HuH-7 (cell line): Measurements from ENCODE around the gene GBA2.

Experiments
- DNase-seq: peaks from one replicate; pipeline ENCODE4 v3.0.0; 2011; ENCODE audit warnings: low spot score

GBA2 gene

DNA sequence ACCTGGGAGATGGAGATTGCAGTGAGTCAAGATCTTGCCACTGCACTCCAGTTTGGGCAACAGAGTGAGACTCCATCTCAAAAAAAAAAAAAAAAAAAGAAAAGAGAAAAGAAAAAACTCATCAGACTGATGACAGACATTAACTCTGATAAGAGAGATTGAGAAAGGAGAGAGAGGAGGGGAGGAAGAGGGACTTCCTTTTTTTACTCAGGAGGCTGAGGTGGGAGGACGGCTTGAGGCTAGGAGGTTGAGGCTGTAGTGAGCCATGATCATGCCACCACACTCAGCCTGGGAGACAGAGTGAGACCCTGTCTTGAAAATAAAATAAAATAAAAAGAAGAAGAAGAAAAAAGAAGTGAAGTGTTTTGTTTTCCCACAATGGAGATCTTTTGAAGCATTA is 14.8 kb upstream of the GBA2 start:
- DNase-seq: no peak

DNA sequence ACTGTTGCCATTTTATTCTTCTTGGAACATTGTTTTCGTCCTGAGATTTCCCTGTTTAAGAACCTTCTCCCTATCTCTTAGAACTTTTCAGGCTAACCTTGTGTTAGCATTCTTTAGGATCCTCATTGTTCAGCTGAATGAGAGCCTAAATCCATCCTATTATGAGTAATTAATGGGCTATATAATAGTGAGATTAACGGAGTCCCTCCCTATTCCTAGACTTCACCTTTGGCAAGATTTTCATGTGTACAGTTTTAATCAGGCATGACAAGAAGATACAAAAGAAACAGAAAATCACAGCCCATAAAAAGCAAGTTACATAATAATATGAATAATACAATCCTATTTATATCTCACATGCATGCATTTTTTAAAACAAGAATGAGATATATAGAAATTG is 14.2 kb upstream of the GBA2 start:
- DNase-seq: no peak

DNA sequence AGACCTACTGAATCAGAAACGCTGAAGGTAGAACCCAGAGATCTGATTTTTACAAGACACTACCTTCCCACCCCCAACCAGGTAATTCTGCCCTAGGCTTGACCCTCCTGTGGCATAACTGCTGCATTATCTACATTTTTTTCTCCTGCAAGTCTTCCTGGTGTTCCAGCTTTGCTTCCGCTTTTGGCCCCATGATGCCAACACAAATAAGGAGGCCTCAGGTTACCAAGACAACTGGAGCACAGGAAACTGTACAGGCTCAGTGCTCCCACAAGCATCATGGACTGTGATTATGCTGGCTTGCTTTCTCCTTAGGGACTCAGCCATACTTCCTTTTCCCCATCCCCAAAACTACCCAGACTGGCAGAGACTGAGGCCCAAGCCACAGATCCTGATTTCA is 11.6 kb upstream of the GBA2 start:
- DNase-seq: no peak

DNA sequence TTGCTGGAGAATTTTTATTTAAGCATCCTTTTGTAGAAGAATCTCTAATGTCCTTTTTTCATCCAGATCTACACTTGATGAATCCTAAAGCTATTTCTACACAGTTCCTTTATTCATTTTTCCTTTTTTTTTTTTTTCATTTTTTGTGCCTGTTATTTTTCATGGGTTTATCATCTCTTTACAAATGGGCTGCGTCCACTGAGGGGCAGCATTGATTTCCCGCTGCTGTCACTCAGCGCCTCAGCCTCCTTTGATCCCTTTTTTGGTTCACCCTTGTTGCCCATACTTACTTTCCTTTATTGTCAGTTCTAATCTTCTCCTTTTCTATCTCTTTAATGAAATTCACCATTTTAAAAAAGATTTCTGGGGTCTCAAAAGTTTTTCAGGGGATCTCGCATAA is 10.8 kb upstream of the GBA2 start:
- no peak for DNase-seq

DNA sequence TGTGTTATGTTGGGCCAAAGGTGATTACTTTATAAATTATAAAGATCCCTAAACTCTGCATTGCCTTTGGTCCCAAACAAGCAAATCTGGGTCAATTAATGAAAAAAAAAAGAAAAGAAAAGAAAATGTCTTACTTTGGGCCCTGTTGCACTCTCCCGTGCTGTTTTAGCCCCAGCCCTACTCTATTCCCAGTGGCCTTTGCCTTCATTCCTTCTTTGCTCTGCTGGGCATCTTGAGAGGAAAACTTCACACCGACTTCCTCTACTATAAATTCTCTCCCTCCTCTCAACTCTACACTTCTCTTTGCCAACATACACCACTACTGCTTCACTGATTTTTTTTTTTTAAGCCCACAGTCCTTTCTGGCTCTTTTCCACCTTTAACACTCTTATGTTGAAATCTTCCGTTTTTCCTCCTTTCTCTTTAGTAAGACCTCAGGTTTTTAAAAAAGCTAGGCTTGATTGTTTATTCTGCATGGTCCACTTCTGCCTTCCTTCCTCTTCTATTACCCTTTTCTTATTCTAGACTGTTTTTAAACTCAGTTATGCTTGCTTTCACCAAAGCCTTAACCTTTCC is 9.5 kb upstream of the GBA2 start:
- DNase-seq: no peak

DNA sequence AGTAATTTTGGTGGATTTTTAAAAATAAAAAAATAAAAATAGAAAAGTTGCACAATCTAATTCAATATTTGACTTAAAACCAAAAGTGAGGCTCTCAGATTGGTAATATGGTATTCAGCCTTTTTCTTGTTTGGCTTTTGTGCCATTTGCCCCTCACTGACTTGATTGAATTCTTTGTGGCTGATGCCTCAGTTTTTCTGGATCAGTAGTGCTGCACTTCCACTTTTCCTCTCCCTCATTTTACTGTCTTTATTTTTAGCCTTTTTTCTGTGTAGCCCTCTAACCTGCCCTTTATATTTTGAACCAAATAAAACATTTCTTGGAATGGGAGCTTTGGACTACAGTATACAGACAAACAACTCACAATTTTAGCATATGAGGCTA is 8.9 kb upstream of the GBA2 start:
- DNase-seq: no peak

DNA sequence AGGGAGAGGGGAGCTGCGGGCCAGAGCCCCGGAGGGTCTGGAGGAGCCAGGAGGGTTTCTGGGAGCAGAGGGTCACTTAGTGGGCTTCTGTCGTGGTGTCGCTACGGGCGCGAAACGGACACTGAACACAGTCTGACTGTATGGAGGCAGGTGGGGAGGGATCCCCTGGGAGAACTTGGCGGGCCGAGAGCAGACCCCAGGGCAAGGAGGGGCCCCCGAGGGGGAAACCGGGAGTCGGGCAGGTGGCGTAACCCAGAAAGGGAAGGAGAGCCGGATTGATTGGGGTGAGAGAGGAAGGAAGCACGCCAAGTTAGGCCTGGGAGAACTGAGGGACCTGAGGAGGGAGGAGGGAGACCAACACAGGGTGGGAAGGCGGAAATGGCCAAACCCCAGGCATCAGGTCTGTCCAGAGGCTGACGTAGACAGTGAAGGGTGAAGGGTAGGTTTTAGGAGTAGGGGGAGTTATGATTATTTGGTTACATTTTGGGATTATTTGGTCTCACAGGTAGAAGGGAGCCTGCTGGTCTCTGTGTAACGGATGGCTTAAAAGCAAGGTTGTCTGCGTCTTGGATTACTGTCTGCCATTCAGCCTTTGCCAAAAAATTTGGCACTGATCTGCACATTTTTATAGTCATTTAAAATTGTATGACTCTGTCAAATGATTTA is 8.3 kb upstream of the GBA2 start:
- DNase-seq: peak; percentile 54

DNA sequence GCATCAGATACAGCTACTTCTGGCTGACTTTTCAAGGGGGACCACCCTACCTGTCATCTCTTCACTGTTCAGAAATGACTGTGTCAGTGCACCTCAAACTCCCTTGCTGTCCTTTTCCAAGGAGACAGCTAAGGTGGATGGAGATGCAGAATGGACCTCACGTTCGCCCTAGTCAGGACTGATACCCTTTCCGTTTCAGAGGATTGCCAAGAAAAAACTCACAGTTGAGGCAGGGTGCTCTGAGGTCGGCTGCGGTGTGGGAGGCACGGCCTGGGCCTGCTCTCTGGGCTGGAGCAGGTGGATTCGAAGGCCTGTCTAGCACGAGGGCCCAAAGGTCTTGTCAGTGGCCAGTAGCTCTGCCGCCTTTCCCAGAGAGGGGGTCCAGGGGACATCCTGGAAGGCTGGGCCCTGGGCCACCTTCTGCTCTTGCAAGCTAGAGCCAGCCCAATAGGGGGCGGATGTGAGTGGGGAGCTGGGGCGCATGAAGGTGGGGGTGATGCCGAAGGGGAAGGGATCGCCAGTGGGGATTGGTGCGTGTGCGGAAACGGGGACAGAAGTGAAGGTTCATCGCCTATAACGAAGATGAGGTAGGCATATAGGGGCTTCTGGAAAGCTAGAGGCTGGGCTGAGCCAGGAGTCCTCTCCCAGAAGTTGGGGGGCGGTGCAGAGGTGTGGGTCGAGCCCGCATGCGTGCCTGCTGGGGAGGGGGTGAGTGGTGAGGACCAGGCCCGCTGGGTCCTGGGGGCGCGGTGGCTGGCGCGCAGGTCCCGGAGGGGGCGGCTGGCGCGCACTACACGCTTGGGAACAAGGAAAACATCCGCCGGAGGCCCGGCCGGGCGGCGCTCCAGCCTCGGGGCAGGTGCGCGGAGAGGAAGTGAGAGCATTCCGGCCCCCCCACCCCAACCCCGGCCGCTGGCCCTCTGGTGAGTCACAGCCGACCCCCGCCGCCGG is 7.5 kb upstream of the GBA2 start:
- peak; percentile 74 for DNase-seq

DNA sequence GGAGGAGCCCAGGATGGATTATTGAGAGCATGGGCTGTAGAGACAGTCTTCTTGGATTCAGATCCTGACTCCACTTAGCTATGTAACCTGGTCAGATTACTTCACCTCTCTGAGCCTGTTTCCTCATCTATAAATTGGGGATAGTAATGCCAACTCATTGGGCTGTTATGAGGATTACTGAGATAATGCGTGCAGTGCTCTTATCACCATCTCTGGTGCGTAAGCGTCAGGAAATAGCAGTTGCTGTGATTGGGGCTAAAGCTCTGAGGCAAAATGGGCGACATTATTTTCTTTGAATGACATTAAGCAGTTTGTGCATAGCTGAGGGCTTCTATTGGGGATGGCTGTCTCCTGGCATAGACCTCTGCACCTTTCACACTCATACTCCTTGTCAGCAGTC is 6.0 kb upstream of the GBA2 start:
- no peak for DNase-seq

DNA sequence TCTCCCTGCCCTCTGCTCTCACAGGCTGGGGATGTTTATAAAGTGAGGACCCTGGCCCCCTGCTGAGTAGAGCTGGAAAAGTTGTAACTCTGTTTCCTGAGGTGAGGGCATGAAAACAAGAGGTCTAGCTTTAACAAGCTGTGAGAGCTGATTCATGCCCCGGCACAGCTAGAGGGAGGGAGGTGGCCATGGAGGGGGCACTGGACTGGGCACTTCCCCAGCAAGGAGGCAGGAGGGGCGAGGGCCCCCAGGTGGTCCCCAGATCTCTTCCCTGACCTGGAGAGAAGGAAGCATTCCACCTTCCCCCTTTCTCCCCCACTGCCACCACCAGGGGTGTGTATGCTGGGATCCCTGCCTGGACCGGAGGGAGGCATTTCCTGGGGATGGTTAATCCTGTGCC is 5.2 kb upstream of the GBA2 start, which contains the start of gene MSMP:
TSS of gene MSMP (minus strand) at position 13 of the 400 bp plus-strand sequence. CDS start 147 bp downstream, outside the sequence.
- no peak for DNase-seq

DNA sequence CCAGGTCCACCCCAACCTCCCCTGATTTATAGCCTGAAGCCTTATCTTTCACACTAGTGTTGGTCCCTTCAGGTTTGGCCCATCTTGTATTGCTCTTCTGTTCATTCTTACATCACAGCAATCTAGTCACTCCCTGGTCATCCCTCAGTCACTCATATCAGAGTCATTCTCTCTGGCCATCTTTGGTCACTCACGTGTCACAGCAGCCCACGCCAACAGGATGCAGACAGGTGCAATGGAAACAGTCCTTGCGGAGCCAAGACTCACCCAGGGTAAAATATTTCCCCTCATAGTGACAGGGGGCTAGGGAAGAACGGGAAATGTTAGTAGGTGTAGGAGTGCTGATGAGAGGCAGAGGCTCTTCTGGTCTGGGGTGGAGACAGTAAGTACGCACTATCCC is 4.4 kb upstream of the GBA2 start:
- DNase-seq: no peak

DNA sequence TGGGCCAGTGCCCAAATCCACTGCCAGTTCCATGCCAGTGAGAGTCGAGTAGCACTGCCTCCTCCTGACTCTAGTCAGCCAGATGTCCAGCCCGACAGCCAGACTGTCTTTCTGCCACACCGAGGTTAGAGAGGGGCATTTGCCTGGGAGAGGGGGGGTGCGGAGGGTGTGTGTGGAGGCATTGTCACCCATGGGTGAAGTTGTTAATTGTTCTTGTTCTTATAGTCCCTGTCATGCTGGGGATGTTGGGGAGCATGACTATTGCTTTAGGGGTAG is 1.2 kb upstream of the GBA2 start:
- DNase-seq: no peak

DNA sequence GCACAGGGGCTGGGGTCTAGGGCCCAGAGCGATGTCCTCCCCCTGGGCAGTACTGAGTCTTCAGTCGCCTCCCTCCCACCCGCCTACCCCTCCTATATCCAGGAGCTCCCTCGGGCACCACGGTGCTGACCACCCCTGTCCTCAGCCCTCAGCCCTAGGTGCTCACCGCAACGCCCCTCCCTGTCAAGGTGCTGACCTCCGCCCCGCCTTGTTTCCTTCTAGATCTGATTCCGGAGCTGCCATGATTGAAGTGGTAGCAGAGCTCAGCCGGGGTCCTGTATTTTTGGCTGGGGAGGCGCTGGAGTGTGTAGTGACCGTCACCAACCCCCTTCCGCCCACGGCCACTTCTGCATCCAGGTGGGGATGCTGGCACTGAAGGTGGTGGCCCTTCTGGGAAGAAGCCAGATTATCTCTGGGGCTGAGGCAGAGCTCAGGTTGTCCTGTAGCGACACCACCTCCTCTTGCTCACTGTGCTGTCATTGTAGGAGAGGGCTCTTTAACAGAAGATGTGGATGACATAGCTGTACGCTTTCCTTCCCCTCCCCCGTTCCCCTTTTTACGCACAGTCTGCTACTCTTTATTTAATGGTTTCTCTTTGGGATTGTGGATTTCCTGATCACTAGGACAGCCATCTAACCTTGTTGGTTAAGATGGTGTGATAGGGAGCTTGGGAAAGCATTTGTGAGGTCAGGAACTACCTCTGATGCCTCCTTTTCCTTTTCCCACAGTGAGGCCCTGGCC is 657 bp upstream of the GBA2 start:
- no peak for DNase-seq

DNA sequence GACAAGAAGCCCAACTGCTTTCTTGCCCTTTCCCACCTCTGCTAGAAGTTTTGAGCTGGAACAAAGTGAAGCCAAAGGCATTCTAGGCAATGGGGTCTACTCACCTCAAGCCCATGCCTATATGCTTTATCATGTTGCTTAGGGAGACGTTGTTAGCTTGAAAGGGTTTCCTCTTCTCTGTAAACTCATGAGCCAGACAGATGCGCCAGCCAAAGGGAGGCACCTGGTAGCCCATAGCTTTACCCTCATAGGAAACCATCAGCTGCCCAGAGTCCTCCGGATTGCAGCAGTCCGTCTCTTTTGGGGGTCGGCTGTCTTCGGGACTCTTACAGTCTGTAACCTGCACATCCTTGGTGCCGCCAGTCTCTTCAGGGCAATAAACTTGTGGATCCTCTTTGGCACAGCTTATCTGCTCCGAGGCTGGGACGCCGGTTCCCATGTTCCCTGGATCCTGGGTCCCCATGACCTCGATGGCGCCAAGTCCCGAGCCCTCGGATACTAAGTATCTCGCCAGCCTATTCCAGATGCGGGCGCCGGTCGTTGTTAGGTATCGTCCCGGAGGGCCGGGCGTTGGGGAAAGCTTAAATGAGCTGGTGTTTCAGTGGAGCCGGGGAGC is 678 bp downstream of the GBA2 start:
- DNase-seq: no peak

DNA sequence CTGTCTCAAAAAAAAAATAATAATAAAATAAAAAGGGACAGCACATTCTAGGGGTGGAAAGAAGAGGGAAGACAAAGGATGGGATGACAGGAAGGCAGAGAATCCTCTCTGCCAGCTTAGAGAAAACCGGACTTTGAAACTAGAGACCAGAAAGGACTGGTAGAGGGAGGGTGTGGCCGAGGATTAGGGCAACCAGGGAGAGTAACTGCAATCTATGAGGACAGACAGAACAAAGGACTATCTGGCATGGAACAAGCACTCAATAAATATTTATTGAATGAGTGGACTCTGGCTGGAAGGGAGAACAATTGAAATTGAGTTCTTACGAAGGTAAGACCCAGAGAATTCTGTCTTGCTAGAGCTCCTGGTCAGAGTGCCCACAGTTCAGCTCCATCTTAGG is 2.4 kb downstream of the GBA2 start:
- DNase-seq: no peak

DNA sequence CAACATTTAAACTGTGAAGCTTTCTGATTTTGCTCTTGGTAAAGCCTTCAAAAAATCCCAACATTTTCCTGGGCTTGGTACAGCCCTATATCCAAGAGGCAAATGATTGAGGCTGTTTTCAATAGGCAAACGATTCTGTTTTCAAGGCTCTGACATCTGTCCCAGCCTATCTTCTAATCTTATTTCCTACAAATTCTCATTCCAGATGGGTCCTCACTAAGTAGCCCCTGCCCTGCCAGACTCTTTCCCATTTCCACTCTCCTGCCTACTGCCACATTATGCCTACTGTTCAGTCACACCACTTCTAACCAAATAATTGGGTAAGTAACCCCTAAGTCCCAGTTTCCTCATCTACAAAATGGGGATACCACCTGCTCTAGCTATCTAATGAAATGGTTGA is 3.5 kb downstream of the GBA2 start:
- DNase-seq: no peak

DNA sequence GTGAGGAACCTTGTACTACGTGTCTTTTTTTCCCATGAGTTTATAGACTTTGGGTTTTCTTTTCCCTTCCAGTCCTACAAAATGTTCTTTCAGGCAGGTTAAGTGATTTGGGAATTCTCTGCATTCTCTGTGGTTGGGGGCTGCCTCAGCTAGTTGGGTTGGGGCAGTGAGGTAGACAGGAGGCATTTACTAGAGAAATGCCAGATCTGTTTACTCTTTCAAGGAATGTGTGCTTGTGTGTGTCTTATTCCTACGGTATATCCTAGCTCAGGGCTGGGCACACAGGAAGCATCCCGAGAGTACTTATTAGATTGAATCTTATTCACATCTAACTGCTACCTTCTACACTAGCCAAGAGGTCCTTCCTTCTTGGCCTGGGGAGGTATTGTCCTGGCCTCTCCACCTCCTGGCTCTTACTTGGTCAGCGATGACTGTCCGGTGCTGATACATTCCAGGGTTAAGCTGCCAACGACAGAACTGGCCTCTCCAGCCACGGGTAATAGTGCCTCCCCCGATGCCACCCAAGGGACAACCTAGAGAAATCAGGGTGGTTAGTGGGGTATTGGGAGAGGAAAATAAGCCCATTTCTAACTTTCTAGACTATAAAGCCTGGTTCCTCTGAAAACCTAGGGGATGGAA is 5.0 kb downstream of the GBA2 start:
- DNase-seq: no peak

DNA sequence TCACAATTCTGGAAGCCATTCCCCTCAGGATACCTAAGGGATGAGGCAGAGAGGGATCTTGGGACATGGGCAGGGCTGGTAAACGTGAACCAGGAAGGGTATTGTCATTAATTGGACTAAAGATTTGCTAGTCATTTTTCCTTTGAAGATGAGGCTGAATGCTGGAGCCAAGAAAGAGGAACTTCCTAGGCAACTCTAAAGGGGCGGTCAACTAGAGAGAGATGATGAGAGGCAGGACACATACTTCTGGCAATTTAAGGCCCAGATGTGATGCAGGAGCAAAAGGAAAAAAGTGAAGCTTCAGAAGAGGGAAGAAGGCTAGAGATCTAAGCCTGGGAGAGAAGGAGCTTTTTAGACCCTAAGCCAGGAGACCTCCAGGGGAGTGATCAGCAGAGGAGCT is 5.6 kb downstream of the GBA2 start:
- DNase-seq: no peak

DNA sequence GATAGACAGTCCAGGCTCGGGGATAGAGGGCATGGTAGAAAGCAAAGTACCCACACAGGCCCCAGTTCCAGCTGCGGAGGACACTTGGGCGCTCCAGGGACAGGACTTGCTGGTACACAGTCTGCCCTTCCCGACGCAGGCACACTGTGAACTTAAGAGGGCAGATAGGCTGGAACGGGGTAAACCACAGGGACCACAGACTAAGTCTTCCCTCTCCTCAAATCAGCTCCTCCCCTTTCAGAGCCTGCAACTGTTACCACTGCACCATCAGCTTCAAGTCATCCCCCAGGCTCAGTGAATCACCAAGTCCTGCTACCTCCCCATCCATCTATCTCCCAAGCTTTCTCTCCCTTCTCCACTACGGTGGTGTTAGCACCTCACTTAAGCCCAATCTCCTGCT is 7.3 kb downstream of the GBA2 start:
- DNase-seq: no peak

DNA sequence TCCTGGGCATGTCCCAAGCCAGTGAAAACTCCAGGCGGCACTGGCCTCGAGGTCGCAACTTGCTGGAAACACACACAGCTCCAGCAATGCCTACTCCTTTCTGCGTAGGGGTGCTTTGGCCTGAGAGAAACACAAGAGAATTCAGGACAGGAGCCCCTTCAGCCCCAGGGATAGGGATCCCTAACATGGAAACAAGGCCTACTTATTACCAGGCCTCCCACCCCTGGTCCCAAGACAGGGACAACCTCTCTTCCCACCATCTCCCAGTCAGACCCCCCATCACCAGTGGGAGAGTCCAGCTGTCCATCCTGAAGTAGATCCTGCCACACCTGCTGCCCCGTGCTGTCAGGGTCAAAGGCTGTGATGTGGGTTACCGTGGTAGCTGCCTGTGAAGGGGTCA is 8.8 kb downstream of the GBA2 start:
- no peak for DNase-seq

DNA sequence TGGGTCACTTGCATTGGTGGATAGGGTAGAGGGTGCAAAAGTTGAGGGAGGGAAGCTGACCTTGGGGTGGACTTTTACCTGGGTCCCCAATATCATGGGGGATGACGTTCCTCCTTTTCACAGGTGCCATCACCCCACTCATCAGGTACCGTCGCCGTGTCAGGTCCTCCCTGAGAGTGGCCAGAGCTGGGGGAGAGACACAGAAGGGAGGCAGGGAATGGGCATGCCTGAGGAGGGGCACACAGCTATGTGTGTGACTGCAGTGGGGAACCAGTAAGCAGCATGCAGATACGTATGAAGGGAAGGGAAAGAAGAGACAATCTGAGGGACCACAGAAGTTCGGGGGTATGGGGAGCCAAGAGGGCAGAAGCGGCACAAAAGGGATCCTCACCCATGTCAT is 10.1 kb downstream of the GBA2 start:
- DNase-seq: no peak

DNA sequence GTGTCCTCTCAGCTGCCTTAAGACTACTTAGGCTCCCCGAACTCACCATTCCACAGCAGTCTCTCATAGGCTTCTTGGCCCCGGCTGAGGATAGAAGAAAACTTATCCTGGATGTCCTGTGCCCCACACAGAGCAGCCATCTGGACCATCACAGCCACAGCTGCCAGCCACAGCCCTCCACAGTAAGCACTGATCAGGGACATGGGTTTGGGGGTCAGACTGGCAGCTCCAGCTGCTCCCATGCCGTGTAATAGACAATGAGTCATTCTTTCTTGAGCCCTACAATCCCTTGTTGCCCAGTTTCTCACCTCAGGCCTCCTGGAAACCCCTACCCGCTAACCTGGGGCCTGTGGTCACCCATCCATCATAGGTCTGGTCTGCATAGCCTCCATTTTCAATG is 10.8 kb downstream of the GBA2 start:
- no peak for DNase-seq
